Mesenchymal stem cell (in vitro differentiated cells and primary cell): ENCODE data around the gene SRRM2. TPM values are rescaled to one million over a fixed set of nuclear protein-coding genes. Genes with fewer than 3 reads are reported as not detected.

Source experiments
- DNase-seq: peaks from one replicate; pipeline ENCODE4 v3.0.0-alpha.2; 2013
- H2AFZ ChIP-seq: one replicate; pipeline ENCODE4 v1.6.1; 2013; ENCODE audit warnings: low read depth, mild to moderate bottlenecking, control low read depth, inconsistent platforms, low read length, moderate library complexity
- H2AK5ac ChIP-seq: 2 replicates; pipeline ENCODE4 v1.6.1; 2013; ENCODE audit warnings: low read length, moderate library complexity, mild to moderate bottlenecking, inconsistent platforms; ENCODE audit not compliant: severe bottlenecking
- H2BK120ac ChIP-seq: one replicate; pipeline ENCODE4 v1.6.1; 2013; ENCODE audit warnings: low read depth, mild to moderate bottlenecking, inconsistent platforms, low read length, moderate library complexity
- H2BK12ac ChIP-seq, 2 experiments: one replicate each; pipeline ENCODE4 v1.6.1; 2013; ENCODE audit warnings: inconsistent platforms in 2 of 2, low read length in 2 of 2, mild to moderate bottlenecking in 2 of 2, moderate library complexity in 2 of 2, control low read depth in 1 of 2
- H2BK15ac ChIP-seq: one replicate; pipeline ENCODE4 v1.6.1; 2013; ENCODE audit warnings: mild to moderate bottlenecking, low read depth, inconsistent platforms; ENCODE audit not compliant: poor library complexity, severe bottlenecking
- H2BK5ac ChIP-seq: 2 replicates; pipeline ENCODE4 v1.6.1; 2013; ENCODE audit warnings: low read depth, mild to moderate bottlenecking, low read length, control low read depth, inconsistent platforms; ENCODE audit not compliant: poor library complexity, severe bottlenecking
- H3K14ac ChIP-seq, 2 experiments: one replicate each; pipeline ENCODE4 v1.6.1; 2013; ENCODE audit warnings: inconsistent platforms in 2 of 2, low read length in 2 of 2, control low read depth in 1 of 2, mild to moderate bottlenecking in 1 of 2, moderate library complexity in 1 of 2
- H3K18ac ChIP-seq, 2 experiments: one replicate each; pipeline ENCODE4 v1.6.1; 2013; ENCODE audit warnings: inconsistent platforms in 2 of 2, low read length in 2 of 2, control low read depth in 1 of 2, low read depth in 1 of 2, mild to moderate bottlenecking in 1 of 2
- H3K23ac ChIP-seq, 2 experiments: one replicate each; pipeline ENCODE4 v1.6.1; 2013; ENCODE audit warnings: inconsistent platforms in 2 of 2, low read length in 2 of 2, mild to moderate bottlenecking in 2 of 2, moderate library complexity in 2 of 2, control low read depth in 1 of 2
- H3K27ac ChIP-seq: 2 replicates; pipeline ENCODE4 v1.5.1; 2013; ENCODE audit warnings: mild to moderate bottlenecking, moderate library complexity, low read length, control low read depth, inconsistent platforms; ENCODE audit not compliant: poor library complexity, severe bottlenecking
- H3K27me3 ChIP-seq, 2 experiments: 2 replicates each; pipeline versions ENCODE4 v1.6.1 to v1.7.0; 2013; ENCODE audit warnings: low read length in 2 of 2, mild to moderate bottlenecking in 2 of 2, moderate library complexity in 2 of 2, control low read depth in 1 of 2, inconsistent platforms in 1 of 2; ENCODE audit not compliant: control insufficient read depth in 1 of 2, insufficient read depth in 1 of 2
- H3K36me3 ChIP-seq, 2 experiments: 2 replicates each; pipeline versions ENCODE4 v1.6.1 to v1.7.0; 2013; ENCODE audit warnings: low read length in 2 of 2, control low read depth in 1 of 2, inconsistent platforms in 1 of 2, low read depth in 1 of 2, mild to moderate bottlenecking in 1 of 2; ENCODE audit not compliant: insufficient read depth in 2 of 2, control insufficient read depth in 1 of 2
- H3K4ac ChIP-seq, 2 experiments: one replicate each; pipeline ENCODE4 v1.6.1; 2013; ENCODE audit warnings: inconsistent platforms in 2 of 2, low read length in 2 of 2, mild to moderate bottlenecking in 2 of 2, moderate library complexity in 2 of 2, control low read depth in 1 of 2, low read depth in 1 of 2
- H3K4me1 ChIP-seq: 2 replicates; pipeline ENCODE4 v1.6.1; 2013; ENCODE audit warnings: low read depth, low read length, control low read depth; ENCODE audit not compliant: control insufficient read depth, insufficient read depth
- H3K4me2 ChIP-seq: 2 replicates; pipeline ENCODE4 v1.6.1; 2013; ENCODE audit warnings: low read length, mild to moderate bottlenecking, inconsistent platforms; ENCODE audit not compliant: poor library complexity, severe bottlenecking
- H3K4me3 ChIP-seq, 2 experiments: 2 replicates each; pipeline versions ENCODE4 v1.5.1 to v1.7.0; 2013; ENCODE audit warnings: low read length in 2 of 2, mild to moderate bottlenecking in 2 of 2, control low read depth in 1 of 2, low read depth in 1 of 2; ENCODE audit not compliant: insufficient read depth in 1 of 2
- H3K79me1 ChIP-seq: replicated peaks from 2 replicates; pipeline ENCODE4 v1.6.1; 2013; ENCODE audit warnings: mild to moderate bottlenecking, control low read depth, low read length, inconsistent platforms; ENCODE audit not compliant: poor library complexity, severe bottlenecking
- H3K9ac ChIP-seq: 2 replicates; pipeline ENCODE4 v1.7.0; 2013; ENCODE audit warnings: mild to moderate bottlenecking, low read length, moderate library complexity
- H3K9me3 ChIP-seq: 2 replicates; pipeline ENCODE4 v1.7.0; 2013; ENCODE audit warnings: mild to moderate bottlenecking, low read length; ENCODE audit not compliant: control insufficient read depth
- H4K8ac ChIP-seq: one replicate; pipeline ENCODE4 v1.6.1; 2013; ENCODE audit warnings: inconsistent platforms, mild to moderate bottlenecking, low read length, moderate library complexity
- H4K91ac ChIP-seq: one replicate; pipeline ENCODE4 v1.6.1; 2013; ENCODE audit warnings: mild to moderate bottlenecking, low read length, inconsistent platforms
- WGBS: methylation state at CpG from one replicate; pipeline ENCODE4 v1.1.7; 2013; ENCODE audit warnings: mixed read lengths; 5-methylcytosine and 5-hydroxymethylcytosine counted together
- polyA plus RNA-seq, 2 experiments: library from polyadenylated mRNA; stranded (reverse); fragments of 200-250 nt; gene quantifications; one replicate each; pipeline ENCODE4 v1.2.3, GENCODE V29; 2013

SRRM2 gene
- 290 TPM for polyA plus RNA-seq (2013, experiment 1 of 2)
- polyA plus RNA-seq (2013, experiment 2 of 2), result 246 TPM

- peak within 1 kb of the TSS; percentile 23 to 75 for H3K23ac ChIP-seq
- peaks cover 14 to 15% of the 10 kb centered on the region in 2 experiments for H3K36me3 ChIP-seq
- H4K91ac ChIP-seq, result peak within 1 kb of the TSS; percentile 100
- H2BK120ac ChIP-seq, result peak within 1 kb of the TSS; percentile 97
- peak; percentile 96 for DNase-seq
- peaks cover 16% of the 10 kb centered on the region for H3K4me1 ChIP-seq
- no peaks in the 10 kb centered on the region for H3K9me3 ChIP-seq
- peak within 1 kb of the TSS; percentile 70 for H3K4me2 ChIP-seq
- peak within 1 kb of the TSS; percentile 67 for H2AFZ ChIP-seq
- peak within 1 kb of the TSS; percentile 90 for H3K4me3 ChIP-seq
- peak within 1 kb of the TSS; percentile 98 for H3K9ac ChIP-seq
- H3K79me1 ChIP-seq, result peaks cover 11% of the 10 kb centered on the region
- H4K8ac ChIP-seq, result peak within 1 kb of the TSS; percentile 100
- WGBS, result under 1% methylated on average over 66 of the region's 99 CpGs
- H2BK15ac ChIP-seq, result peak within 1 kb of the TSS; percentile 88
- H2BK12ac ChIP-seq, result peak within 1 kb of the TSS; percentile 92 to 96
- peak within 1 kb of the TSS; percentile 99 for H2BK5ac ChIP-seq
- H3K27ac ChIP-seq, result peak within 1 kb of the TSS; percentile 100
- H3K27me3 ChIP-seq, result no peaks in the 10 kb centered on the region
- peak within 1 kb of the TSS in 1 of 2 experiments; percentile 99 for H3K14ac ChIP-seq
- H3K4ac ChIP-seq, result peak within 1 kb of the TSS; percentile 96 to 98
- peak within 1 kb of the TSS; percentile 100 for H3K18ac ChIP-seq
- peak within 1 kb of the TSS; percentile 93 for H2AK5ac ChIP-seq
Observed at GRCh38 chr16:2752035-2752849, at the start of gene SRRM2. SRRM2 (plus strand) TSS chr16:2752638; CDS start chr16:2756365, 3,727 bp downstream.

DNA sequence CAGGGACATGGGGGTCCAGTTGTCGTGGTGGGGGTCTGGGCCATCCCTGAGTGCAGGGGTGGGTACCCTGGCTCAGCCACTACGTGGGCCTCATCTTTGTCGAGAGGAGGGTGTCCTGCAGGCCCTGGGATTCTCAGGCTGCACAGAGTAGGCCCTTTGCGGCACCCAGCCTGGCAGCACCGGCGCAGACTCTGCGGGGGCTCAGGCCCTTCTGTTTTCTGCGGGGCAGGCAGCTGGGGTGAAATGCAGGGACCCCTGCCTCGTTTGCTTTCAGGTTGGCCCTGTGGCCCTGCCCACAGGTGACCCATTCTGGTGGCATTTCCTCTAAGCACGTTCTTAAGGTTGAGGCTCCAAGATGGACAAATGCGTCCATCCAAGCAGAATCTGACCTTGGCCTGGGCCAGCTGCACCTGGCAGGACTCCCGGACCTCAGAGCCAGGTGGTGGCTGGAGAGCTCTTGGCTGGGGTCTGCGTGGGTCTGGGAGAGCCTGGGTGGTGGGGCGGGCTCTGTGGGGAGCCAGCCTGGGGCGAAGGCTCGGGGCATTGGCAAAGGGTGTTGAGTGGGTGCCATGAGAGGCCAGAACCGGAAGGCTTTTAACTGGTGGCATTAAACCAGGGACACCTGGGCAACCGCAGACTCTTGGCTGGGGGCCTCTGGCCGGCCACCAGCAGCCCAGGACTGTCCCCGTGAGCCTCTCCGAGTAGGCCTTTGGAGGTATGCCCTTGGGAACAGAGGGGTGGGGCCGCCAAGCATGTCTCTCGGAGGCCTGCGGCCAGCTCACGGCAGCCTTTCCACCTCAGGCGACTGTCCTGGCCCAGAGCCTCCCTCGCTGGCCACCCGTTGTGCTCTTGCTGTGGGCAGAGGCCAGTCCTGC is 49.3 kb upstream of the SRRM2 start:
- Histone ChIP-seq H3K14ac (no peak overlapping the region), H3K9me3 (no peaks in the 10 kb centered on the region), H2BK15ac (no peak overlapping the region), H3K9ac (no peak overlapping the region), H3K36me3 (peaks cover 79 to 99% of the 10 kb centered on the region in 2 experiments), H2BK12ac (no peak overlapping the region), H3K27ac (no peak overlapping the region), H3K18ac (no peak overlapping the region), H2BK120ac (no peak overlapping the region), H3K4me1 (peaks cover 4% of the 10 kb centered on the region), H3K4me2 (no peak overlapping the region), H2AFZ (no peak overlapping the region), H3K4me3 (no peak overlapping the region), H4K8ac (no peak overlapping the region), H3K23ac (no peak overlapping the region), H3K27me3 (no peaks in the 10 kb centered on the region), H3K4ac (no peak overlapping the region), H2AK5ac (no peak overlapping the region), H2BK5ac (no peak overlapping the region), H3K79me1 (peaks cover 65% of the 10 kb centered on the region), H4K91ac (no peak overlapping the region)
- no peak for DNase-seq
- 98% methylated on average over 28 of the region's 28 CpGs for WGBS

- Histone ChIP-seq H3K4me2 (no peak overlapping the region), H2BK5ac (no peak overlapping the region), H3K18ac (no peak overlapping the region), H3K36me3 (peaks cover 81 to 97% of the 10 kb centered on the region in 2 experiments), H3K9me3 (no peaks in the 10 kb centered on the region), H3K27me3 (no peaks in the 10 kb centered on the region), H3K9ac (no peak overlapping the region), H3K79me1 (peaks cover 55% of the 10 kb centered on the region), H4K91ac (no peak overlapping the region), H2BK120ac (no peak overlapping the region), H2BK12ac (no peak overlapping the region), H2BK15ac (no peak overlapping the region), H3K4me1 (no peaks in the 10 kb centered on the region), H3K27ac (no peak overlapping the region), H3K4ac (no peak overlapping the region), H3K23ac (no peak overlapping the region), H3K4me3 (no peak overlapping the region), H4K8ac (no peak overlapping the region), H2AK5ac (no peak overlapping the region), H3K14ac (no peak overlapping the region), H2AFZ (no peak overlapping the region)
- no peak for DNase-seq
- WGBS, result 97% methylated on average over 33 of the region's 33 CpGs
Observed at GRCh38 chr16:2704166-2704982, 48.1 kb upstream of the SRRM2 start.
